GM23338 (cell line): ENCODE measurements around the gene FARS2.

Experiments used
- CREB1 ChIP-seq: fragments of 250-450 bp; sonication (Bioruptor Pico); IDR thresholded peaks from 2 replicates; pipeline ENCODE4 v1.5.0; 2020; ENCODE audit warnings: low read depth, mild to moderate bottlenecking, moderate library complexity
- EZH2 ChIP-seq: fragments of 200-600 bp; sonication (generic); IDR thresholded peaks from one replicate; pipeline ENCODE4 v1.8.0; 2017; ENCODE audit warnings: antibody characterized with exemption, mild to moderate bottlenecking, low read depth; ENCODE audit not compliant: unreplicated experiment
- EZH2phosphoT487 ChIP-seq: fragments of 200-600 bp; sonication (generic); IDR thresholded peaks from one replicate; pipeline ENCODE4 v1.8.1; 2018; ENCODE audit warnings: antibody characterized with exemption; ENCODE audit not compliant: unreplicated experiment
- JUNB ChIP-seq: IDR thresholded peaks from one replicate; pipeline ENCODE4 v1.6.1; 2016; ENCODE audit warnings: antibody characterized with exemption; ENCODE audit not compliant: unreplicated experiment
- NANOG ChIP-seq: IDR thresholded peaks from 2 replicates; pipeline ENCODE4 v1.6.1; 2016; ENCODE audit warnings: antibody characterized with exemption, borderline replicate concordance
- POLR2AphosphoS5 ChIP-seq: IDR thresholded peaks from 2 replicates; pipeline ENCODE4 v1.6.1; 2016; ENCODE audit warnings: antibody characterized with exemption, low read depth
- STAT1 ChIP-seq: IDR thresholded peaks from one replicate; pipeline ENCODE4 v1.6.1; 2016; ENCODE audit warnings: antibody characterized with exemption; ENCODE audit not compliant: unreplicated experiment
- ZNF114 ChIP-seq: fragments of 250-450 bp; sonication (Bioruptor Pico); IDR thresholded peaks from 2 replicates; pipeline ENCODE4 v1.5.0; 2020; ENCODE audit warnings: mild to moderate bottlenecking, moderate library complexity
- ZNF331 ChIP-seq: fragments of 250-450 bp; sonication (Bioruptor Pico); IDR thresholded peaks from 2 replicates; pipeline ENCODE4 v1.5.0; 2020; ENCODE audit warnings: low read depth, mild to moderate bottlenecking, moderate library complexity
- ZNF462 ChIP-seq: fragments of 250-450 bp; sonication (Bioruptor Pico); IDR thresholded peaks from 2 replicates; pipeline ENCODE4 v1.5.0; 2020; ENCODE audit warnings: mild to moderate bottlenecking, moderate library complexity
- TF ChIP-seq, protein P1 (sequence below), 2 experiments: fragments of 200-600 bp in 1 of 2; sonication (generic) in 1 of 2; conservative IDR thresholded peaks; 2 replicates each; pipeline versions ENCODE4 v1.5.1 to v1.6.1; 2016 to 2017; ENCODE audit warnings: antibody characterized with exemption in 2 of 2, low read depth in 2 of 2, mild to moderate bottlenecking in 2 of 2, moderate library complexity in 1 of 2
- TF ChIP-seq, protein P2 (sequence below): IDR thresholded peaks from one replicate; pipeline ENCODE4 v1.6.1; 2018; ENCODE audit warnings: antibody characterized with exemption; ENCODE audit not compliant: unreplicated experiment
- TF ChIP-seq, protein P3 (sequence below): IDR thresholded peaks from 2 replicates; pipeline ENCODE4 v1.6.1; 2016; ENCODE audit warnings: antibody characterized with exemption

- TF ChIP-seq ZNF331 (no peak), EZH2phosphoT487 (no peak), JUNB (no peak), NANOG (no peak), EZH2 (no peak), POLR2AphosphoS5 (no peak), CREB1 (CRISPR knock-in tag) (no peak), STAT1 (no peak), ZNF462 (no peak), ZNF114 (CRISPR knock-in tag) (no peak)
- TF ChIP-seq, protein P1, sequence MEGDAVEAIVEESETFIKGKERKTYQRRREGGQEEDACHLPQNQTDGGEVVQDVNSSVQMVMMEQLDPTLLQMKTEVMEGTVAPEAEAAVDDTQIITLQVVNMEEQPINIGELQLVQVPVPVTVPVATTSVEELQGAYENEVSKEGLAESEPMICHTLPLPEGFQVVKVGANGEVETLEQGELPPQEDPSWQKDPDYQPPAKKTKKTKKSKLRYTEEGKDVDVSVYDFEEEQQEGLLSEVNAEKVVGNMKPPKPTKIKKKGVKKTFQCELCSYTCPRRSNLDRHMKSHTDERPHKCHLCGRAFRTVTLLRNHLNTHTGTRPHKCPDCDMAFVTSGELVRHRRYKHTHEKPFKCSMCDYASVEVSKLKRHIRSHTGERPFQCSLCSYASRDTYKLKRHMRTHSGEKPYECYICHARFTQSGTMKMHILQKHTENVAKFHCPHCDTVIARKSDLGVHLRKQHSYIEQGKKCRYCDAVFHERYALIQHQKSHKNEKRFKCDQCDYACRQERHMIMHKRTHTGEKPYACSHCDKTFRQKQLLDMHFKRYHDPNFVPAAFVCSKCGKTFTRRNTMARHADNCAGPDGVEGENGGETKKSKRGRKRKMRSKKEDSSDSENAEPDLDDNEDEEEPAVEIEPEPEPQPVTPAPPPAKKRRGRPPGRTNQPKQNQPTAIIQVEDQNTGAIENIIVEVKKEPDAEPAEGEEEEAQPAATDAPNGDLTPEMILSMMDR (conservative IDR thresholded peaks at IDR 0.05; ENCODE audit: low read depth in 2 of 2): no peak
- TF ChIP-seq, protein P2, sequence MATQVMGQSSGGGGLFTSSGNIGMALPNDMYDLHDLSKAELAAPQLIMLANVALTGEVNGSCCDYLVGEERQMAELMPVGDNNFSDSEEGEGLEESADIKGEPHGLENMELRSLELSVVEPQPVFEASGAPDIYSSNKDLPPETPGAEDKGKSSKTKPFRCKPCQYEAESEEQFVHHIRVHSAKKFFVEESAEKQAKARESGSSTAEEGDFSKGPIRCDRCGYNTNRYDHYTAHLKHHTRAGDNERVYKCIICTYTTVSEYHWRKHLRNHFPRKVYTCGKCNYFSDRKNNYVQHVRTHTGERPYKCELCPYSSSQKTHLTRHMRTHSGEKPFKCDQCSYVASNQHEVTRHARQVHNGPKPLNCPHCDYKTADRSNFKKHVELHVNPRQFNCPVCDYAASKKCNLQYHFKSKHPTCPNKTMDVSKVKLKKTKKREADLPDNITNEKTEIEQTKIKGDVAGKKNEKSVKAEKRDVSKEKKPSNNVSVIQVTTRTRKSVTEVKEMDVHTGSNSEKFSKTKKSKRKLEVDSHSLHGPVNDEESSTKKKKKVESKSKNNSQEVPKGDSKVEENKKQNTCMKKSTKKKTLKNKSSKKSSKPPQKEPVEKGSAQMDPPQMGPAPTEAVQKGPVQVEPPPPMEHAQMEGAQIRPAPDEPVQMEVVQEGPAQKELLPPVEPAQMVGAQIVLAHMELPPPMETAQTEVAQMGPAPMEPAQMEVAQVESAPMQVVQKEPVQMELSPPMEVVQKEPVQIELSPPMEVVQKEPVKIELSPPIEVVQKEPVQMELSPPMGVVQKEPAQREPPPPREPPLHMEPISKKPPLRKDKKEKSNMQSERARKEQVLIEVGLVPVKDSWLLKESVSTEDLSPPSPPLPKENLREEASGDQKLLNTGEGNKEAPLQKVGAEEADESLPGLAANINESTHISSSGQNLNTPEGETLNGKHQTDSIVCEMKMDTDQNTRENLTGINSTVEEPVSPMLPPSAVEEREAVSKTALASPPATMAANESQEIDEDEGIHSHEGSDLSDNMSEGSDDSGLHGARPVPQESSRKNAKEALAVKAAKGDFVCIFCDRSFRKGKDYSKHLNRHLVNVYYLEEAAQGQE: no peak
- TF ChIP-seq, protein P3, sequence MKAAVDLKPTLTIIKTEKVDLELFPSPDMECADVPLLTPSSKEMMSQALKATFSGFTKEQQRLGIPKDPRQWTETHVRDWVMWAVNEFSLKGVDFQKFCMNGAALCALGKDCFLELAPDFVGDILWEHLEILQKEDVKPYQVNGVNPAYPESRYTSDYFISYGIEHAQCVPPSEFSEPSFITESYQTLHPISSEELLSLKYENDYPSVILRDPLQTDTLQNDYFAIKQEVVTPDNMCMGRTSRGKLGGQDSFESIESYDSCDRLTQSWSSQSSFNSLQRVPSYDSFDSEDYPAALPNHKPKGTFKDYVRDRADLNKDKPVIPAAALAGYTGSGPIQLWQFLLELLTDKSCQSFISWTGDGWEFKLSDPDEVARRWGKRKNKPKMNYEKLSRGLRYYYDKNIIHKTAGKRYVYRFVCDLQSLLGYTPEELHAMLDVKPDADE: no peak
These were observed 17.3 kb downstream of the FARS2 start for GRCh38 chr6:5278565-5279120.
